MCF 10A (cell line): ENCODE data around the gene PRDM8. TPM values are rescaled to one million over a fixed set of nuclear protein-coding genes. Genes with fewer than 3 reads are reported as not detected.

Experiments
- BruUV-seq: library from RNA; stranded (reverse); fragments of 400-500 nt; replicated peaks from 2 replicates; lab custom pipeline; 2021; lab: Mats Ljungman, UMichigan
- CTCF ChIA-PET: fragments of 300-600 bp; sonication (Branson Sonifier 250); formaldehyde crosslinking; extraction: SDS; loops from one replicate; lab custom pipeline; 2021; ENCODE audit warnings: antibody characterized with exemption, inconsistent platforms; lab: Yijun Ruan, JAX
- POLR2A ChIA-PET: fragments of 300-600, 350-650 bp; sonication (Branson Sonifier 250); formaldehyde crosslinking; extraction: SDS; loops from one replicate; lab custom pipeline; 2020; ENCODE audit warnings: antibody characterized with exemption, inconsistent platforms; lab: Yijun Ruan, JAX
- DNase-seq: peaks from one replicate; pipeline ENCODE4 v3.0.0-alpha.2; 2018; ENCODE audit not compliant: unreplicated experiment
- H3K27ac Mint-ChIP-seq: one replicate; pipeline ENCODE4 v1.8.0; 2022; ENCODE audit warnings: mild to moderate bottlenecking, low read depth, mixed read lengths; ENCODE audit not compliant: unreplicated experiment
- H3K27me3 Mint-ChIP-seq: one replicate; pipeline ENCODE4 v1.8.0; 2022; ENCODE audit warnings: mixed read lengths; ENCODE audit not compliant: insufficient read depth, unreplicated experiment
- H3K36me3 Mint-ChIP-seq: one replicate; pipeline ENCODE4 v1.8.0; 2022; ENCODE audit warnings: mild to moderate bottlenecking, moderate library complexity, mixed read lengths; ENCODE audit not compliant: insufficient read depth, unreplicated experiment
- H3K4me1 Mint-ChIP-seq: one replicate; pipeline ENCODE4 v1.8.0; 2022; ENCODE audit warnings: mixed read lengths; ENCODE audit not compliant: insufficient read depth, unreplicated experiment
- H3K4me3 Mint-ChIP-seq: one replicate; pipeline ENCODE4 v1.8.0; 2022; ENCODE audit warnings: mild to moderate bottlenecking, moderate library complexity, mixed read lengths; ENCODE audit not compliant: unreplicated experiment
- H3K9me3 Mint-ChIP-seq: one replicate; pipeline ENCODE4 v1.8.0; 2022; ENCODE audit warnings: mixed read lengths; ENCODE audit not compliant: unreplicated experiment
- CTCF ChIP-seq: fragments of 200-600 bp; IDR thresholded peaks from one replicate; pipeline ENCODE4 v1.8.0; 2022; ENCODE audit warnings: antibody characterized with exemption, mild to moderate bottlenecking; ENCODE audit not compliant: unreplicated experiment
- intact Hi-C: fragments of 100-400 bp; cut with micrococcal nuclease; formaldehyde crosslinking; loops from 2 replicates; pipeline ENCODE4 v1.14.1; 2022
- total RNA-seq: library from RNA; stranded (reverse); gene quantifications from 2 replicates; pipeline ENCODE4 v1.2.3, GENCODE V29; 2022

PRDM8 gene
- total RNA-seq, 1 experiment from 2014 or later = 4.9 TPM

DNA sequence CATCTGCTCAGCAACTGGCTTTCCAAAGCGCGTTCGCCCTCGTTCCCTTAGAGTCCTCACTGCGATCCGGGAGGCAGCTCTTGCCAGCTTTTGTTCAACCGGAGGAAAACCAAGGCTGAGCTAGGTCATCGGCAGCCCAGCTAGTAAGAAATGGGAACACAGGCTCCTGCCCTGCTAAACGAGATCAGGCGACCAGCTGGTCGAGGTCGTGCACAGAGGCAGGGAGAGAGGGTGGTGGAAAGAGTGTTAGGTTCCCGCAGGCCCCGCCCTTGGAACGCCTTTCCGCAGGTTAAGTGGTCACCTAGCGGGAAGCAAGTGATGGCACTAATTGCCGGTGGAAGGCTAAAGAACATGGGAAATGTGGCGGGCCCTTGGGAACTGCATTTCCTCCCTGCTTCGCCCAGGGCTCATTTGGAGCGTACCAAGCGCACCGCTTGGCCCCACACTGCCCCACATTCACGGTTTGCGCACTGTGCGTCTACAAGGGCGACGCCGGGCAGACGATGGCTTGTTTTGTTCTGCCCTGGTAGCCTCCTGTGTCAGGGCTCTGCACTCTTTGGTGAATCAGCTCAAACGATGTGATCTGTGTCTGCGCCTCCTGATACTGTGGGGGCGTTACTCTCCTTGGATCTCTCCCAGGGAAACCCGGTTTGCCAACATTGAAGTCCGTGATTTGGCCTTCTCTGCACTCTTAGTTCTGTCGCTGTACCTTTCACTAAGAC lies 7.2 kb upstream of the PRDM8 start:
- intact Hi-C loops = loop anchor here (10.0 kb wide), 1 partner anchor 1145 kb away; no protein-coding TSS in a partner anchor
- Mint-ChIP-seq H3K9me3 (no peaks in the 10 kb centered on the region), H3K36me3 (no peaks in the 10 kb centered on the region), H3K27ac (no peak overlapping the region), H3K4me1 (peaks cover 13% of the 10 kb centered on the region), H3K27me3 (no peaks in the 10 kb centered on the region), H3K4me3 (no peak overlapping the region)
- BruUV-seq = no TSS peak
- ChIA-PET POLR2A (no interaction called here), CTCF (no interaction called here)
- no peak for DNase-seq
- TF ChIP-seq CTCF = no peak

GRCh38 chr4:80192252-80192866 lies 4.9 kb upstream of the PRDM8 start:
- no peak for DNase-seq
- CTCF ChIA-PET = interaction anchor here (1.0 kb wide), 1 partner anchor 8 kb away, joined by 3 read pairs; no protein-coding TSS in a partner anchor
- H3K27ac Mint-ChIP-seq = peak overlapping the region; percentile 44
- no peaks in the 10 kb centered on the region for H3K27me3 Mint-ChIP-seq
- H3K36me3 Mint-ChIP-seq = peaks cover 5% of the 10 kb centered on the region
- POLR2A ChIA-PET = no interaction called here
- BruUV-seq = no TSS peak
- no peak overlapping the region for H3K4me3 Mint-ChIP-seq
- TF ChIP-seq CTCF = no peak
- H3K9me3 Mint-ChIP-seq = no peaks in the 10 kb centered on the region
- peaks cover 10% of the 10 kb centered on the region for H3K4me1 Mint-ChIP-seq
- intact Hi-C loops = no loop called here

GRCh38 chr4:80192937-80193336 lies 4.4 kb upstream of the PRDM8 start:
- Mint-ChIP-seq H3K4me1 (peaks cover 10% of the 10 kb centered on the region), H3K27ac (no peak overlapping the region), H3K27me3 (no peaks in the 10 kb centered on the region), H3K4me3 (no peak overlapping the region), H3K9me3 (no peaks in the 10 kb centered on the region), H3K36me3 (peaks cover 5% of the 10 kb centered on the region)
- CTCF ChIA-PET = interaction anchor here (1.0 kb wide), 1 partner anchor 8 kb away, joined by 3 read pairs; no protein-coding TSS in a partner anchor
- DNase-seq = peak; percentile 72
- TF ChIP-seq CTCF = no peak
- no TSS peak for BruUV-seq
- intact Hi-C loops = no loop called here
- POLR2A ChIA-PET = no interaction called here

- intact Hi-C loops = no loop called here
- no peak for DNase-seq
- Mint-ChIP-seq H3K9me3 (no peaks in the 10 kb centered on the region), H3K27me3 (no peaks in the 10 kb centered on the region), H3K27ac (no peak overlapping the region), H3K4me1 (peaks cover 10% of the 10 kb centered on the region), H3K36me3 (peaks cover 5% of the 10 kb centered on the region), H3K4me3 (no peak overlapping the region)
- ChIA-PET POLR2A (no interaction called here), CTCF (interaction anchor here (0.9 to 1.5 kb wide), 7 partner anchors 8 to 1224 kb away, joined by 3 to 6 read pairs (median 4); no protein-coding TSS in a partner anchor)
- BruUV-seq = no TSS peak
- TF ChIP-seq CTCF = no peak
These were observed 1.7 kb upstream of the PRDM8 start for GRCh38 chr4:80195441-80196140.
